Lower lobe of right lung (tissue), 2 donors: Measurements from ENCODE around the gene C4orf36. TPM values are rescaled to one million over a fixed set of nuclear protein-coding genes. Genes with fewer than 3 reads are reported as not detected.
A peak's percentile ranks its signal among the peaks of the same experiment; 100 is the strongest.

Experiments
- ATAC-seq, 2 donors: fragments of 200-7000 bp; cut with Tn5 transposase; one replicate each; pipeline ENCODE4 v1.9.1; 2020 to 2022; ENCODE audit warnings: mild to moderate bottlenecking in 2 of 2, moderate library complexity in 2 of 2
- DNase-seq: peaks from one replicate; pipeline ENCODE4 v3.0.0-alpha.2; 2020
- H3K27ac ChIP-seq: fragments of 200-600 bp; one replicate; pipeline ENCODE4 v1.8.0; 2022
- H3K27me3 ChIP-seq: fragments of 200-600 bp; one replicate; pipeline ENCODE4 v1.8.0; 2022; ENCODE audit warnings: low read depth
- H3K36me3 ChIP-seq: fragments of 200-600 bp; one replicate; pipeline ENCODE4 v1.8.0; 2022; ENCODE audit warnings: mild to moderate bottlenecking
- H3K4me1 ChIP-seq: fragments of 200-600 bp; one replicate; pipeline ENCODE4 v1.8.0; 2022
- H3K4me3 ChIP-seq: fragments of 200-600 bp; one replicate; pipeline ENCODE4 v1.8.0; 2022; ENCODE audit warnings: mild to moderate bottlenecking
- H3K9me3 ChIP-seq: fragments of 200-600 bp; one replicate; pipeline ENCODE4 v1.8.0; 2022
- CTCF ChIP-seq: fragments of 200-600 bp; IDR thresholded peaks from one replicate; pipeline ENCODE4 v1.8.0; 2022; ENCODE audit warnings: antibody characterized with exemption, mild to moderate bottlenecking
- intact Hi-C: fragments of 100-400 bp; cut with DNase I; formaldehyde crosslinking; loops from one replicate; pipeline ENCODE4 v1.11.0; 2022
- total RNA-seq: library from RNA; stranded (reverse); fragmentation: NEBNext Ultra II Directional; extraction: Animal tissue kit (Norgen Biotek cat#: 25700); gene quantifications from one replicate; pipeline ENCODE4 v1.2.1, GENCODE V29; 2021
- donor health status: DM: no; HTN: yes; CAD: no; lungs with severe emphysema.

Gene C4orf36
- total RNA-seq, 1 donor from 2014 or later: 1.6 TPM

DNA sequence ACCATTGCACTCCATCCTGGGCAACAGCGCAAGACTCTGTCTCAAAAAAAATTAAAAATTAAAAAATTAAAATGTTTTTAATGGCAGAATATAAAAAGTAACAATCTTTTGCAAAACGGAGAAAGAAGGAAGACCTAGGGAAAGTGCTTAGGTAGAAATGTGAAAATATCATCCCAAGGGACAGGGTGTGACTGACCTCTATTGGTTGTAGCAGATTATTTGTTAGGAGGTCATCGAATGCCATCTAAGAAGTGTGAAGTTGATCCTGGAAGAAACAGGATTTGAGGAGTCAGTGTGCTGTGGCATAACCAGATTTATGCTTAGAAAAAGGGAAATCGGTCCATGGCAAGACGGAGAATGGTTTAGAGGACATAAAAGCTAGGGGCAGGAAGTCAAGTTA lies 18.1 kb upstream of the C4orf36 start:
- no peak overlapping the region for H3K4me3 ChIP-seq
- no peak for DNase-seq
- intact Hi-C loops: no loop called here

GRCh38 chr4:86909546-86910295 lies 17.5 kb upstream of the C4orf36 start:
- no peak overlapping the region for H3K4me3 ChIP-seq
- ATAC-seq (no peak), DNase-seq (no peak)
- intact Hi-C loops: no loop called here
- H3K9me3 ChIP-seq: no peaks in the 10 kb centered on the region
- H3K27me3 ChIP-seq: no peaks in the 10 kb centered on the region
- no peak overlapping the region for H3K27ac ChIP-seq
- peaks cover 42% of the 10 kb centered on the region for H3K4me1 ChIP-seq
- H3K36me3 ChIP-seq: no peaks in the 10 kb centered on the region
- TF ChIP-seq CTCF: no peak

More for the DNA sequence above, 18.1 kb upstream of the C4orf36 start:
- H3K27ac ChIP-seq: no peak overlapping the region
- no peaks in the 10 kb centered on the region for H3K9me3 ChIP-seq
- no peaks in the 10 kb centered on the region for H3K27me3 ChIP-seq
- no peak for TF ChIP-seq CTCF
- no peaks in the 10 kb centered on the region for H3K36me3 ChIP-seq
- peaks cover 41% of the 10 kb centered on the region for H3K4me1 ChIP-seq
- ATAC-seq: no peak

DNA sequence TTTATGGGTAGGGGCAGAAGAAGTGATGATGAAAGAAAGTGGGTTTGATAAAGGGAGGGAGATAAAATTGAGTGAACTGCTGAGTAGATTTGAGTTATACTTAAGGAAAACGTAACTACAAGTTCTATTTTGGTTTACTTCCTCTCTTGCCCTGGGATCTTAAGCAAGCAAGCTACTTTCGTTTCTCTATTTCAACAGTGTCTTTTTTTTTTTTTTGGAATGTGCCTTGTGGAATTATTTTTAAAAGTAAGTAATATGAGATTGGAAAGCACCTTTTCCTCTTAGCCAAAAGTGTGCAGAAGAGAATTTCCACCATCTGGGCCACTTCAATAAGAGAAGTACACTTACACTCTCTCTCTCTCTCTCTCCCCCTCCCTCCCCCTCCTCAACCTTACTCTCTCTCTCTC lies 16.0 kb upstream of the C4orf36 start:
- no peak for TF ChIP-seq CTCF
- Histone ChIP-seq H3K27me3 (no peaks in the 10 kb centered on the region), H3K4me3 (no peak overlapping the region), H3K9me3 (no peaks in the 10 kb centered on the region), H3K36me3 (no peaks in the 10 kb centered on the region), H3K27ac (peak overlapping the region; percentile 55), H3K4me1 (peaks cover 48% of the 10 kb centered on the region)
- intact Hi-C loops: no loop called here
- ATAC-seq (peak; percentile 29 to 50), DNase-seq (no peak)

DNA sequence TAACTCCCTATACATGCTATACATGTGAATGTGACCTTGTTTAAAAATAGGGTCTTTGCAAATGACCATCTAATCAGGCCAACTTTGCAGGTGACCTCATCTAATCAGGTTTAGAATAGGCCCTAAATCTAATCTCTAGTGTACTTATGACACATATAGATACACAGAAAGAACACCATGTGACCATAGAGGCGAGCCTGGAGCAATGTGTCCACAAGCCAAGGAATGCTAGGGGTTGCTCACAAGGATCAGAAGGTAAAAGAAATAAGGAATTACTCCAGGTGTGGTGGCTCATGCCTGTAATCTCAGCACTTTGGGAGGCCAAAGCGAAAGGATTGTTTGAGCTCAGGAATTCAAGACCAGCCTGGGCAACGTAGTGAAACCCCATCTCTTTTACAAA lies 9.6 kb upstream of the C4orf36 start:
- ATAC-seq (no peak), DNase-seq (no peak)
- intact Hi-C loops: no loop called here
- Histone ChIP-seq H3K27ac (no peak overlapping the region), H3K4me3 (no peak overlapping the region), H3K4me1 (peaks cover 7% of the 10 kb centered on the region), H3K9me3 (no peaks in the 10 kb centered on the region), H3K27me3 (no peaks in the 10 kb centered on the region), H3K36me3 (no peaks in the 10 kb centered on the region)
- no peak for TF ChIP-seq CTCF

DNA sequence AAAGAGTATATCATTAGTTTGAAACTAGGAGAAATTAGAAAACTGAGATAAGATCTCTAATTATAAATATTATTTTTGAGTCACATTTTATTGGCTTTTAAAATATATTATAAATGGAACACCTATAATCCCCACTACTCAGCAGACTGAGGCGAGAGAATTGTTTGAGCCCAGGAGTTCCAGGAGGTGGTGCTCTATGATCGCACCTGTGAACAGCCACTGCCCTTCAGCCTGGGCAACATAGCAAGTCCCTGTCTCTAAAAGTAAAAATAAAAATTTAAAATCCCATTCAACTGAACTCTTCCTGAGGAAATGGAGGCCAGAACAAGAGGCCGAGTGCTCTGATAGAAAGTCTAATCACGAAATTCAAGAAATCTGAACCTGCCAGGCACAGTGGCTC lies 6.3 kb upstream of the C4orf36 start:
- TF ChIP-seq CTCF: no peak
- Histone ChIP-seq H3K4me3 (no peak overlapping the region), H3K4me1 (peaks cover 2% of the 10 kb centered on the region), H3K27me3 (no peaks in the 10 kb centered on the region), H3K36me3 (no peaks in the 10 kb centered on the region), H3K27ac (no peak overlapping the region), H3K9me3 (no peaks in the 10 kb centered on the region)
- no peak for DNase-seq
- no peak for ATAC-seq
- intact Hi-C loops: loop anchor here (5.0 kb wide), 1 partner anchor 401 kb away; no protein-coding TSS in a partner anchor
